ENCODE measurements around the gene ZGLP1.

- TF ChIP-seq CTCF (IDR thresholded peaks at IDR 0.05) (no peak), EZH2 (IDR thresholded peaks at IDR 0.05; ENCODE audit: borderline replicate concordance, insufficient read depth, low read depth, low read length, poor library complexity, severe bottlenecking) (no peak)
Observed at GRCh38 chr19:10306327-10306726, 3.3 kb downstream of the ZGLP1 start.

All from B cell (primary cell).